Neural crest cell (in vitro differentiated cells): ENCODE results near the gene VENTX. TPM values are rescaled to one million over a fixed set of nuclear protein-coding genes. Genes with fewer than 3 reads are reported as not detected.

Experiments
- DNase-seq: peaks from one replicate; pipeline ENCODE4 v3.0.0; 2021; ENCODE audit warnings: low read depth, mixed read lengths, low spot score
- H3K27ac Mint-ChIP-seq: one replicate; pipeline ENCODE4 v1.8.0; 2021; ENCODE audit warnings: mild to moderate bottlenecking, mixed read lengths; ENCODE audit not compliant: unreplicated experiment
- H3K27me3 Mint-ChIP-seq: 2 replicates; pipeline ENCODE4 v1.8.0; 2021; ENCODE audit warnings: low read depth, mild to moderate bottlenecking, mixed read lengths
- H3K36me3 Mint-ChIP-seq: 2 replicates; pipeline ENCODE4 v1.8.0; 2021; ENCODE audit warnings: low read depth, mild to moderate bottlenecking, mixed read lengths
- H3K4me1 Mint-ChIP-seq: 2 replicates; pipeline ENCODE4 v1.8.0; 2021; ENCODE audit warnings: mixed read lengths
- H3K4me3 Mint-ChIP-seq: one replicate; pipeline ENCODE4 v1.8.0; 2021; ENCODE audit warnings: mild to moderate bottlenecking, mixed read lengths
- H3K9me3 Mint-ChIP-seq: 2 replicates; pipeline ENCODE4 v1.8.0; 2021; ENCODE audit warnings: mixed read lengths
- CTCF ChIP-seq: fragments of 200-600 bp; sonication (generic); conservative IDR thresholded peaks from 2 replicates; pipeline ENCODE4 v1.5.0; 2021; ENCODE audit warnings: antibody characterized with exemption, mild to moderate bottlenecking
- total RNA-seq: library from RNA; stranded (reverse); gene quantifications from 2 replicates; pipeline ENCODE4 v1.2.1, GENCODE V29; 2021

The VENTX gene
- total RNA-seq, 1 donor from 2014 or later = not detected

DNA sequence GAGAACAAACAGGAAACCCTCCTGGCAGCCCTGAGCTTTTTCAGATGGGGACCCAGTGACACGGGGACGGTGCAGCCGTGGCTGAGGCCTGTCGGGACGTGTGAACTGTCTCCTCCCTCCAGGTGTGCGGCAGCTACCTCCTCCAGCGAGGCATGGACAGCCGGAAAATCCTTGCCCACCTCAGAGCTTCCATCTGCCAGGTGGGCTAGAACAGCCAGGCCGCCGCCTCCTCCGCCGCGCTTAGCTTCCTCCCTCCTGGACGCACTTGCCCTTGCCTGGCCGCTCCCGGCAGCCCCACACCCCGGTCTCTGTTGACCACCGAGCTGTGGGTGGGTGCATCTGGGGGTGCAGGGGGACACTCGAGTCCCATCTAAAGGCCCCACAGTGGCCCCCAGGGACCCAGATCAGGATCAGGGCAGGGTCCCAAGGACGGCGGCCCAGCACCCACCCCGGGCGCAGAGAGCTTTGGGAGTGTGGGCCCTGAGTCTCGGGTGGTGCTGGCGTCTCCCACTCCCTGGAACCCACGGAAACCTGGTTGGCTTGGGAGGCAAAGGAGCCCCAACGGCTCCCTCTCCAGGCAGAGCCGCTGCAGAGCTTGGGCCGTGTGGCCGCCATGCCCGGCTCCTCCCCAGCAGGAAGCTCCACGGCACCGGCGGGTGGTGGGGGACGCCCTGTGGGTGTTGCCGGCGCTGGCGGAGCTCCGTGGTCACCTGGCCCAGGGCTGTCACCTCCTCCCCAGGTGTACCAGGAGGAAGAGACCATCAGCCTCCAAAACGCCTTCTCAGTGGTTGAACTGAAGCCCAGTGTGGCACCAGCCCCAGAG, 40.5 kb upstream of the VENTX start:
- peaks cover 21% of the 10 kb centered on the region for H3K27me3 Mint-ChIP-seq
- peaks cover 4% of the 10 kb centered on the region for H3K36me3 Mint-ChIP-seq
- DNase-seq = no peak
- no peaks in the 10 kb centered on the region for H3K9me3 Mint-ChIP-seq
- H3K4me1 Mint-ChIP-seq = no peaks in the 10 kb centered on the region
- TF ChIP-seq CTCF = no peak
- H3K4me3 Mint-ChIP-seq = no peak overlapping the region
- no peak overlapping the region for H3K27ac Mint-ChIP-seq

- no peak for TF ChIP-seq CTCF
- no peak for DNase-seq
Measured at GRCh38 chr10:133197786-133198185, 39.9 kb upstream of the VENTX start.

DNA sequence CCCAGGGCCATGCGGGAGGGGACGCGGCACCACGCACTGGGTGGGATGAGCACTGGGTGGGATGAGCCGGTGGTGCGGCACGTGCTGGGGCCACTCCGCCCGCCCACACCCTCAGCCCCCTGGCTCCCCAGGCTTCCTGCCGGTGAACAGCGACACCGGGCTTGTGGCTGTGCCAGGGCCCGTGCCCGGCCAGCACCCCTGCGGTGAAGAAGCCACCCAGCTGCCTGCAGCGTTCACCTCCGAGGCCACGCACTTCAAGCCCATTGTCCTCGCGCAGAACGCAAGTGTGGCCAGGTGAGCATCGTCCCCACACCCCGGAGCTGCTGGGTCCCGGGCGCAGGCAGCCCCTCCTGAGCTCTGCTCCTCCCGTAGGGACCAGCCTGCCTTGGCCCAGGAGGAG, 39.4 kb upstream of the VENTX start:
- peaks cover 3% of the 10 kb centered on the region for H3K36me3 Mint-ChIP-seq
- no peak for TF ChIP-seq CTCF
- no peaks in the 10 kb centered on the region for H3K4me1 Mint-ChIP-seq

More at GRCh38 chr10:133197786-133198185, 39.9 kb upstream of the VENTX start:
- Mint-ChIP-seq H3K27ac (no peak overlapping the region), H3K27me3 (peaks cover 17% of the 10 kb centered on the region), H3K9me3 (no peaks in the 10 kb centered on the region), H3K36me3 (peaks cover 3% of the 10 kb centered on the region), H3K4me3 (no peak overlapping the region), H3K4me1 (no peaks in the 10 kb centered on the region)

DNA sequence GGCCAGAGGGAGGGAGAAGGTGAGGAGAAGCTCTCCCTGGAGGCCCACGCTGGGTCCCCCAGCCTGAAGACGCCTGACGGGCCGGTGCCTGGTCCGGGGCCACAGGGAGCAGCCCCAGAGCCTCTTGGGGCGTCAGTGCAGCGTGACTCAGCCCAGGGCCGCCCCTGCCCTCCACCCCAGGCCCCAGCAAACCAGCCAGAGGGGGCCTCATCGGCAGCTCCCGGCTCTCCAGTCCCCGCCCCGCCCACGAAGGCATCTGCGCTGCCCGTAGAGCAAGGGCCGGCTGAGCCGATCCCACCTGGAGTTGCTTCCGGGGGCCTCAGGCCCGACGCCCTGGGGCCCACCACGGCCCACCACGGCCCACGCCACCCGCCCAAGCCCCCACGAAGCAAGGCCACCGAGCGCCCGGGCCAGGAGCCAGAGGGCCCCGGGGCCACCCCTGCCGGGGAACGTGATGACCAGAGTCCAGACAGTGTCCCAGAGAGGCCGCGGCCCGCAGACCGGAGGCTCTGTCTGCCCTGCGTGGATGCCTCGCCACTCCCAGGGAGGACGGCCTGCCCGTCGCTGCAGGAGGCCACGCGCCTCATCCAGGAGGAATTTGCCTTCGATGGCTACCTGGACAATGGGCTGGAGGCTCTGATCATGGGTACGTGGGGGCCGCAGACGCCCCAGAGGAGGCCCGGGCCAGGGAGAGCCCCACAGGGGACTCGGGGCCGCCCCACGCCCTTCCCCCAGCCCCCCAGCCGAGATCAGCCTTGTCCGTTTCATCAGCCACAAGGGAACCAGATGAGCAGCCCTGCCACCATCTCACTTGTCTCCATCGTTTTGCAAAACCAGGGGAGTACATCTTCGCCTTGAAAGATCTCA, 38.8 kb upstream of the VENTX start:
- no peaks in the 10 kb centered on the region for H3K4me1 Mint-ChIP-seq
- DNase-seq = no peak
- TF ChIP-seq CTCF = no peak
- H3K4me3 Mint-ChIP-seq = no peak overlapping the region
- peaks cover 11% of the 10 kb centered on the region for H3K27me3 Mint-ChIP-seq
- no peak overlapping the region for H3K27ac Mint-ChIP-seq
- H3K9me3 Mint-ChIP-seq = no peaks in the 10 kb centered on the region
- H3K36me3 Mint-ChIP-seq = peaks cover 3% of the 10 kb centered on the region

More for the DNA sequence above, 39.4 kb upstream of the VENTX start:
- H3K4me3 Mint-ChIP-seq = no peak overlapping the region
- H3K27ac Mint-ChIP-seq = no peak overlapping the region
- peaks cover 17% of the 10 kb centered on the region for H3K27me3 Mint-ChIP-seq
- no peak for DNase-seq
- H3K9me3 Mint-ChIP-seq = no peaks in the 10 kb centered on the region

DNA sequence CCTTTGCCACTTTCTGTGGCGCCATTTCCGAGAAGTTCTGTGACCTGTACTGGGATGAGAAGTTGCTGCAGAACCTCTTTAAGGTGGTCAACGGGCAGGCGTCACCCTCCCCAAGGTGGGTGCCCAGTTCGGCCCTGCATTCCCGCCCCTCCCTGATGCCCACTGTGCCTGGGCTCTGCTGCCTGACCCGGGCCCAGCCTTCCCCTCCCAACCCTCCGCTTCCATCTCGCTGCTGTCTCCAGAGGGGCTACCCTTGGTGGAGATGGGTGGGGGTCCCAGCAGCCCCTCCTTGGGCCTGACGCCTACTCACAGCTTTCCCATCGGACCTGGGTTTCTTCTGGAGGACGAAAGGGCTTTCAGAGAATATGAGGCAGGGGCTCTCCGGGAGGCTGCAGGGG, 38.2 kb upstream of the VENTX start:
- Mint-ChIP-seq H3K27me3 (peaks cover 6% of the 10 kb centered on the region), H3K27ac (no peak overlapping the region), H3K36me3 (peaks cover 3% of the 10 kb centered on the region), H3K9me3 (no peaks in the 10 kb centered on the region), H3K4me1 (no peaks in the 10 kb centered on the region), H3K4me3 (no peak overlapping the region)
- DNase-seq = no peak
- no peak for TF ChIP-seq CTCF
